ENCODE results near the gene COQ9.

COQ9 gene

DNA sequence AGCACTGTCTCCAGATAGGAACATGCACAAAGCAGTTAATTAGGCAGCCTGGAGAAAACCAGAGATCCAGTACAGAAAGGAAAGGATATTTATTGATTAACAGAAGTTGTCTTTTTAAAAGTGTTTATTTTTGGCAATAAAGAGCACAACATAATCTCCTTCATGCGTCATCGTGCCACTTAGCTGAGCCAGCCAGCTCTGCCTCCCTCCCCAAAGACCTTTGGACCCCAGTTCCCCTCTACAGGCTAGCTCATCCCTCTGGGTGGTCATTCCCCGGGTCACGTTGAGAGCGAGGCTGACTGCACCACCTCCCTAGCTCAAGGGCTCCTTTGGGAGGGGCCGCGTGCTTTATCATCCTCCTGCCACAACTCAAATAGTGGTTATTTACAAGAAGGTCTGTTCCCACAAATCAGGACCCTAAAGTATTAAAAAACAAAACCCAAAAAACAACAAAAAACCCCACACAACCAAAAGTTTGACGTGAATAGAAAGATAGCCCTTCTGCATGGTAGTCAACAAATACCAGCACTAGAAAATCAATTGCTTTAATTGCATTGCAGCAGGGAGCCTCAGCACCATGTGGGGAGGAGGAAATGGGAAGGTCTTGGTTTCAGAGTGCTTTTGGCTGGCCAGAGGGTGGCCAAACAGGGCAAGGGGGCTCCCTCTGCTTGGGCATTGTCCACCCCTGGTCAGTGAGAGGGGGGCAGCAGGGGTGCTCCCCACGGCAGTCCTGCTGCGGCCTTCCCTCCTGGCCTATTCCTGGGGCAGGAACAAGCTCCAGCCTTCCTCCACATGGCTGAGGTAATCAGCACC, 24.8 kb downstream of the COQ9 start:
- no peak for DNase-seq (ENCODE audit: low read depth in 2 of 2)

DNA sequence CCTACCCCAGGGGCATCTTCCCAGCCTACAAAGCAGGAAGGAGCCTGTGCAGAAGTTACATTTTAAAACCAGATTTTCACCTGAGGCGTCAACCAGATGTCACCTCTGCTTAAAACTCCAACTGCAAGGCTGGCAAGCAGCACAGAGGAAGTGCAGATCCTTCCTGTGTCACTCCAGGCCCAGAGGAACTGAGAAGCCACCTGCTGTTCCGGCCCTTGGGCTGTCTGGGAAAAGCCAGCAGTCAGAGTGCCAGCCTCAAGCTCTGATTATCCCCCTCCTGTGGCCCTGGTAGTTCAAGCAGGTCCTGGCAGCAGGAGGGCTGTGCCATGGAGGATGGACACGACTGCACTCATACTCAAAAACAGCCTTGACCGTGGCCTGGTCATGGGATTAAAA, 25.4 kb downstream of the COQ9 start:
- DNase-seq (ENCODE audit: low read depth in 2 of 2), result no peak

DNA sequence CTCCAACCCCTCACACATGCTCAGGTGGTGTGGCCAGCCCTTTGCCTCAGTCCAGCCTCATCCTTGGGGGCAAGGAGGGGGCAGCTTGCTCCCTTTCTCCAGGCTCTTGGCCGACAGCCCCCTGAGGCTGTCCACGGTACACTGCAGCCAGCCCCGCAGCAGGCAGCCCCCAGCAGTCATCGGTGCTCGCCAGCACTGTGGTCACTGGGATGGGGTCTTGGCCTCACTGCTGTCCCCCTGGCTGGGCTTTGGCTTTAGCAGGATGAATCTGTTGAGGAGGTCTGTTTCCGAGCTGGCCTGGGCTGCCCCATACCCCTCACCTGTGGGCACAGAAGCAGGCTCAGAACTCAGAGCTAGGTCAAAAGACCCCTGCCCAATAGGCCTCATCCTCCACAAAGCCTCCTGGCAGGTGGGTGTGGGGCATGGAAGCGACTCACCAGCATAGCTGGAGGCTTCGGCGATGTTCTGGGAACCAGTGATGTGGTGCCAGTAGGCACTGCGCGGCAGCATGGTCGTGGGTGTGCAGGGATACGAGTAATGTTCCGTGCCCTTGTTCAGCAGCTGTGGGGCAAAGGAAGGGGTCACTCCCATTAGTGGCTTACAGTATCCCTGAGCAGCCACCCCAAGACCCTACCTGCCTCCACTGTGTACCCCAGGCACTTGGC, 26.0 kb downstream of the COQ9 start:
- DNase-seq (ENCODE audit: low read depth in 2 of 2), result no peak

DNA sequence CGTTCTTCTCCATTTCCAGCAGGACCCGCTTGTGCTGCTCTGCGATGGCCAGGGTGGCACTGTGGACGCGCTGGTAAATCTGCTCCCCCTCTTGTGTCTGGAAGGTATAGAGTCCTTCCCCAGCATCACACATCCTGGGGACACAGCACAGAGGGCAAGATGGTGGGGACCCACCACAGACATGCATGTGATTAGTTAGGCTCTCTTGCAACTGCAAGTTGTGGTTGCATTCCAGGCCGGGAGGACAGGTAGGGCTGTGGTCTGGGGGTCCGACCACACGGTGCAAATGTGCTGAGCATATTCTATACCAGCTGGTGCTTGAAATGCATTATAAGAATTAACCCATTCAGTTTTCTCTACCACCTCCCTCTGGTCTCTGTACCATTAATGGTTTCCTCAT, 26.6 kb downstream of the COQ9 start:
- no peak for DNase-seq (ENCODE audit: low read depth in 2 of 2)

DNA sequence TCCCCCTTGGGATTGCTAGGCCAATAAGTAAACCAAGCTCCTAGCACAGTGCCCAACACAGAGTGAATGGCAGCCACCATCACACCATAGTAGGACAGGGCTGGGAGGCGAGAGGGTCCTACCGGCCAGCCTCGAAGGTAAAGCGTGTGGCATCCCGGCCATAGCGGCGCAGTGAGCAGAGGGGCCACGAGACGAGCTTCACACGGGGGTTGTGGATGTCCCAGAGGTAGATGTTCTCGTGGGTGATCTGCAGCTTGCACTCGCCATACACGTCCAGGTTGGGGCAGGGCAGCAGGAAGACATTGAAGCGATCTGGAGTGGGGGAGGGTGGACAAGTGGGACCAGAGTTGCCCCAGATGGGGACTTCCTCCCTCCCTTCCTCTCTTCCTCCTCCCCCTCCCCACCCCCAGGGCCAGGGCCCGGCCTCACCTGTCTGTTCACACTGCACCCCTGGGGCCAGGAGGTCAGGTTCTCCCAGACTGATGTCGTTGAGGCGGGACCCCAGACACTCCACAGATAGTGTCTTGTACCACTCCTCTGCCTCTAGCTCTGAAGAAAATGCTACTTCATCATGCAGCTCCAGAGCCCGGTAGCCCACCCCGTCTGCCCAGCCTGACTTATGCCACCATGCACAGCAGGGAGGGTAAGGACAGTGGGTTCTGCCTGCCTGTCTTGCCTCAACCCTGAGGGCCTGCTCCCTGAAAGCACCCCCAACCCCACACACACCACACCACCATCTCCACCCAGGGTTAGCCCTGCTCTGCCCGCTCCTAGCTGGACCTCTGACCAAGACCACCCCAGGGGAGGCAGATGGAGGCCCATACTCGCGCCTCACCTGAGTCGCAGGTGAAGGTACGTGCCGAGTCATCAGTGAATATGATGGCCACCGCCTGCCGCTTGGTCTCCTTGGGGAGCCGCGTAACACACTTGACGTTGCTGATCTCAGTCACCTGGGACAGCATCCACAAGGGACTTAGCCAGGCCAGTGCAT, 27.7 kb downstream of the COQ9 start:
- no peak for DNase-seq (ENCODE audit: low read depth in 2 of 2)

DNA sequence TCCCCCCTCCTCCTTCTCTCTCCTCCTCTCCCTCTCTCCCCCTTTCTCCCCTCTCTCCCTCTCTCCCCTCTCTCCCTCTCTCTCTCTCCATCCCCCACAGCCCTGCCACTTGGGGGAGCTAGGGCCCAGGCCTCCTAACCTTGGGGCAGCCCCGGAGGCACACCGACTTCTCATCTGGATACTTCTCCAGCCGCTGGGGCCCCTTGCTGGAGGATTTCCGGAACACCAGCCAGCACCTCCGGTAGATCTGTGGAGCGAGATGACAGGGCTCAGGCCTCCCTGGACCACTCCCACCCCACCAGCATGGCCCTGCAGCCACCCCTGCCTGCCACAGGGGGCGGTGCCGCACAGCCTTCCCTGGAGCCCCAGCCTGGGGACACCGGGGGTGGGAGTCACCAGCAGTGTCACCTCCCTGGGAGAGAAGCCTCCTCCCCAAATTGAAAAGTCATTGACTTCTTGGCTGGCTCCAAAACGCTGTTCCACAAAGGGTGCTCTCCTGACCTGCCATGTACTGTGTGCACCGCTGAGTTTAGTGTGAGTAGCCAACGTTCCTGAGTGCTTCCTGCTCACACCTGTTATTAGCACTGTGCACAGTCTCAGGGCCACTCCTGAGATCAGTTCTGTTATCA, 28.5 kb downstream of the COQ9 start:
- no peak for DNase-seq (ENCODE audit: low read depth in 2 of 2)

DNA sequence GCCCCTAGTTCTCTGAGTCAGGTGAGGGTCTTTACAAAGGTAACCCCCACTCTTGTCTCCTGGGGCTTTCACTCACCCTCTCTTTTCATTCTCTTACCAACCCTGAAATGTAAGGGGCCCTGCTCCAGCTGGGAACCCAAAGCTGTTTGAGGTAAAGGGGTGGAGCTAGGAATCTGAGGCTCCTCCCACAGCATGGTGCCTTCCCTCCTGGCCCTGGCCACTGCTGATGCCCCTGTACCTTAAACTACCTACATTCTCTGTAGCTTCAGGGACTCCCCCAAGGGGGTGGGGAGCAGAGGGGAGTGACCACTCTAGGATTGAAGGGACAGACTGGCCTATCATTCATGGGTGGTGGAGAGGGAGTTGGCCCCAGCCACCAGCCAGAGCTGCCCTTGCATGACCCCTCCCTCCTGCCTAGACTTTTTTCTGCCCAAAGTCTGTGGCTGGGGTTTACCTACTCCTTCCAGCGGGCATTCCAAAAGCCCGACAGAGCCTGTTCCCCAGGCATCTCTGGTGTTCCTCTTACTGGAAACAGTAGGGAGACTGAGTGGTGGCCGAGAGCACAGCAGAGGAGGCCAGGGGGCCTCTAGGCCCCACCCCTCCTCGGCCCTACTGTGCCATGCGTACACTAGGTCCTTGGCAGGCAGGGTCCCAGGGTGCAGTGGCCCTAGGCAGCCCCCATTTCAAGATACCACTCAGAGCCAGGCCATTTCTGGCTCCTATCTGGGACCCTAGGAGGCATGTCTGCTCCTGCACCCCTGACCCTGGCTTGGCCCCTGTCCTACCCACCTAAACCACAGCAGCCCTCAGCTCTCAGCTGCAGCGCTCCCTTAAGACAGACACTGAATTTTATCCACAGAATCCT, 29.5 kb downstream of the COQ9 start:
- DNase-seq (ENCODE audit: low read depth in 2 of 2), result no peak

DNA sequence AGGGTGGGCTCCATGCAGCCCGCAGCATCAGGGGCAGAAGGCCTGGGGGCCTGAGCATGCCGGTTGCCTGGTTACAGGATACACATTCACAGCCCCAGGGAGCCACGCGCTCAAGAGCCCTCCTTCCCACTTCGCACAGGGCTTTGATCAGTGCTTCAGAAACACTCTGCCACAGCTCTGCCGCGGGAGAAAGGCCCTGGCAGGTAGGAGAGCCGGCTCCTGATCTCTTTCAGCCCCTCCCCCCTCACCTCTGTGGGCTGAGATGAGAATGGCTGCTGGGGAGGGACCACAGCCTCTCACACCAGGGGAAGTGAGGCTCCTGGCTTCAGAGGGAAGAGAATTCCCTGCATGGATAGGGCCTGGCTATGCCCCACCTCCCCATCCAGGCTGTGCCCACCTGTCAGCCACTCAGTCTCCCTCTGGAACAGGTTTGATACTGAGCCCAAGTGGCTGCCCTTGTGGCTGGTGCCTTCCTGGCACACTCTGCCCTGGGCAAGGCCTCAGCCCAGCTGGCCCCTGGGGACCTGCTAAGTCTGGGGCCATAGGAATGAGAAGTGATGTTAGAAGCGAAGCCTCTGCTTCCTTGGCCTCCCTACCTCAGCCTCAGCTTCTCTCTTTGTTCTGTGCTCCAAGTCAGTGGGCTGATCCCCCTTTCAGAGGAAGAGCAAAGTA, 30.4 kb downstream of the COQ9 start:
- no peak for DNase-seq (ENCODE audit: low read depth in 2 of 2)

DNA sequence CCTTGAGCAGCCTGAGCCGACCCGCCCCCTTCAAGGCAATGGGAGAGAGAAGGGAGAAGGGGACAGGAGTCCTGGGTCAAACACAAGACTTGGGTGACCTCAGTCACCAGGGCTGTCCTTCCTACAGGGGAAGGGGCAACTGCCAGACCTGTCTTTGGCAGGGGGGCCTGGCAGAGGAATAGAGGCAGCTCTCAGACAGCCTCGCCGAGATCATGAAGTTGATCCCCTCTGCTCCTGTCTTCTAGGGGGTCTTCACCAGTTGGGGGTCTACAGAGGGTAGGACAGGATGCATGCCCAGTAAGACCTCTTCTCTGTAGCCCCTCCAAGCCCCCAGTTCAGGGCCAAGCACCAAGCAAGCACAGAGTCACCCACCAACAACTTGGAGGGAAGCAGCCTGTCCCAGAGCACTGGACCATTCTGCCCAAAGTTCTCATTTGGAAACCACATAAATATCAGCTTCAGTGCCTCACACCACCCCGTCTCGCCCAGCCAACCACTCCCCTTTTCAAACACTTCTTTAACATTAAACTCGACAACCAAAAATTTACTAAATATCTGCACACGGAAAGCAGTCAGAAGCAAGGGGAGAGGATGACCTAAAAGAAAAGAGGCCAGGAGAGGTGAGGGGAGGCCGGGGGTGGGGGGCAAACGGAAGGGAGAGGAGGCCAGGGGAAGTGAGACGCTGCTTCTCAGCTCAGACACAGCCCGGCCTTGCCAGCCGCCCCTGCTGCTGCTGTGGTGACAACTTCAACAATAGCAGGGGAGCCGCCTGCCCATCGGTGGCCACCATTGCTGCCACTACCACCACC, 31.3 kb downstream of the COQ9 start:
- no peak for DNase-seq (ENCODE audit: low read depth in 2 of 2)

DNA sequence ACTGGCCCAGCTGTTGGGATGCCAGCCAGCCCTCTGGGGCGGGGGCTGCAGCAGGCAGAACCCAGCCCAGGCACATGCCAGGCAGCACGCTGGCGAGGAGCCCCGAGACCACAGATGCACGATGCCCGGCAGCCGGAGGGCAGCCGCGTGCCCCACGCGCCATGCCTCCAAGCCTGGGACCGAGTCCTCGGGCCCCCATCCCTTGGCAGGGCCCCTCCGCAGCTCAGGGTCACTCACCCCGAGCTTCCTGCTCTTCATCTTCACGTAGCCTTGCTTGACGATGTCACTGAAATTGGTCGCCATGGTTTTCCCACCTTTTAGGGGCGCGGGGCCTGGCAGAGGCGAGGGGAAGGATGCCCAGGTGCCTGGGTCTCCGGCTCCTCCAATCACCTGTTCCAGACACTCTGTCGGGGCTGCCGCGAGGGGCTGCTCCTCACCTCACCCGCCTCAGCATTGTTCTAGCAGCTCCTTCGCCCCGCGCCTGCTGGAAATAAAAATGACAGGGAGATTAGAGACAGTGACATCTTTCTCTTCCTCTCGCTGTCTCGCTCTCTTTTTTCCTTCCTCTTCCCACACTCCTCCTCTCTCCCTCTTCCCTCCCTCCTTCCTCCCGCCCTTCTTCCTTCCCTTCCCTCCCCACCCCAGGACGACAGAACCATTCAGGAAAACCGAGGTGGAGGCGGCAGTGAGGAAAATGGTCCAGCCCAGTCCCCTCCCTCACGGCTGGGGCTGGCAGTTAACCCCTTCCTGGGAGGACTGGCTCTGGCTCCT, 32.1 kb downstream of the COQ9 start:
- DNase-seq (ENCODE audit: low read depth in 2 of 2), result peak; percentile 38 to 39

DNA sequence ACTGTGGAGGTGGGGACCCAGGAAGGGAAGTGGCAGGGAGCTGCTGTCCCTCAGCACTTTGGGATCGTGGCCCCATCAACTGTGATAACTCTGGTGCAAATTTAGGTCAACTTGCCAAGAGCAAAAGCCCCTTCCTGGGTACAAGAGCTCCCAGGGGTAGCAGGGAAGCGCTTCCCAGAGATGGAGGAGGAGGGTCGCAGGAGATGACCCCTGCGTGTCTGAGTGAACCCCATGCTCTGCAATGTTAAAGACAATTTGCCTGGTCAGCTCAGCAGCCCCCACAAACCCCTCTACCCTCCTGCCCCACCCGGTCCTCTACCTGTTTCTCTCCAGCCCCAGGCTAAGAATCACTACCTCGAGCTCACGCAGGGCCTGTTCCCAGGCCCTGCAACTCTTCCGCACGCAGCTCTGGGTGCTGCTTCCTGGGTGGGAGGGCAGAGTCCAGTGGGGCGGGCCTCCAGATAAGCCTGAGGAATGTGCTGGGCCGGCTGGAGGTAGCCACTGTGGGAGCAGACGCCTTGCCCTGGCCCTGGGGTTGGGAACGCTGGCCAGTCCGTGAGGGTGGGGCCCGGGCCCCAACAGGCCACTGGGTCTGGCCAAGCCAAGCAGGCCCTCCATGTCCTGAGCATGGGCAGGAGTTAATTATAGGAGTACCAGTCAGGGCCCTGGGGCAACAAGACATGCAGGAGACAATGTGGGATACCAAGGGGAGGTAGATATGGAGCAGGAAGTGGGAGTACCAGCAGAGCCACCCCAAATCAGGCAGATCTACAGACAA, 32.9 kb downstream of the COQ9 start:
- DNase-seq (ENCODE audit: low read depth in 2 of 2), result no peak

DNA sequence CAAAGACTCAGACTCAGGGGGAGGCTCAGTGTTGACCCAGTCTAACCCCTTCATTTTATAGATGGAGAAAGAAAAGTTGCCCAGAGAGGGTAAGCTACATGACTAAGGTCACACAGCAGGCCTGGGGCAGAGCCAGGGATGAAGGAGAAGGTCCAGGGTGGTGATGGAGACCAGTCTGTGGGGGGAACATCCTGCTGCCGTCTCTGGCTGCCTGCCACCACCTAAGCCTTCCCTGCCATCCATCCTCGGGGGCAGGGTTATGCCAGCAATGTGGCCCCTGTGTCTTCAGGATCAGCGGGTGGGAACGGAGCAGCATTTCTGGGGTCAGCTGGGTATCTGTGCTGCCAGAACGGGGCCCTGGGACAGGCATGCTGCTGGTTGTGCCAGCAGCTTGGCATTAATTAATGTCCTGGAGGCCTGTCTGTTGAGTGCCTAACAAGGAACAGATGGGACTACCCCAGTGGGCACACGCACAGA, 33.5 kb downstream of the COQ9 start:
- DNase-seq (ENCODE audit: low read depth in 2 of 2), result no peak

DNA sequence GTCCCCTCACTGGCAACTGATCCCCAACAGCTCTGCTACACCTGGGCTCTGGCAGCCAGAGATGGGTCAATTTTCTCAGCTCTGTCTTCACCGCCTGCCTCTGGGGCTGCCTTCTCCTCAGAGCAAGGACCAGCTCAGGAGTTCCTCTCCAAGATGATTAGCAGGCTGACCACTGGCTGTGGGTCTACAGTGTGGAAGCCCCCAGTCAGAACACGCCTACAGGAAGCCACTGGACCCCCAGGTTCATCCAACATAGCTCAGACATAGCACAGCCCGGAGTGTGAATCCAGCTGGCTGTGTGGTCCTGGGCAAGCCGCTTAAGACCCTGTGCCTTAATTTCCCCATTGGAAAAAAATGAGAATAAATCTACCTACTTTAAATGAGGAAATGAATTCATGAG, 34.1 kb downstream of the COQ9 start:
- no peak for DNase-seq (ENCODE audit: low read depth in 2 of 2)

DNA sequence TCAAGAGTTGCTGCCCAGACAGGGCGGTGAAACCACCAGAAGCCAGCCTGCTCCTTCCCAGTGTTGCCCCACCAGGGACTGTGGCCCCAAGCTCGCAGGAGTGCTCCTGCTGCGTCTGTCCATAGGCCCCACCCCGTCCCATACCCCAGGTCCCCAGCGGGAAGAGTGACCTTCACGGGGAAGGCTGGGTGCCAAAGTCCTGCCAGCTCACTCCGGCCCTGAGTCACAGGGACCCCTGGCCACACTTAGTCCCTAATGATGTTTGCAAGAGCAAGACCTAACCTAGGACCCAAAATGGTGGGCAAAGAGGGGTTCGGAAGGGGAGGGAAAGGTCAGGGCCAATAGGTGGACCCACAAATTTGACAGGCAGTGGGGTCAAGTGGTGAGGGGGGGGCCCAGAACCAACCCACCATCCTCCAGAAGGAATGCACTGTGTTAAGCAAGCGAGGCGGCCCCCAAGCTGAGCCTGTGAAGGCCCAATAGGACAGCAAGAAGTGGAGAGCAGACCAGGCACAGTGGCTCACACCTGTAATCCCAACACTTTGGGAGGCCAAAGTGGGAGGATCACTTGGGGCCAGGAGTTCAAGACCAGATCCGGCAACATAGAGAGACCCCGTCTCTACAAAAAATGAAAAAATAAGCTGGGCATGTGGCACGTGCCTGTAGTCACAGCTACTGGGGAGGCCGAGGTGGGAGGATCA, 35.7 kb downstream of the COQ9 start:
- DNase-seq (ENCODE audit: low read depth in 2 of 2), result no peak

DNA sequence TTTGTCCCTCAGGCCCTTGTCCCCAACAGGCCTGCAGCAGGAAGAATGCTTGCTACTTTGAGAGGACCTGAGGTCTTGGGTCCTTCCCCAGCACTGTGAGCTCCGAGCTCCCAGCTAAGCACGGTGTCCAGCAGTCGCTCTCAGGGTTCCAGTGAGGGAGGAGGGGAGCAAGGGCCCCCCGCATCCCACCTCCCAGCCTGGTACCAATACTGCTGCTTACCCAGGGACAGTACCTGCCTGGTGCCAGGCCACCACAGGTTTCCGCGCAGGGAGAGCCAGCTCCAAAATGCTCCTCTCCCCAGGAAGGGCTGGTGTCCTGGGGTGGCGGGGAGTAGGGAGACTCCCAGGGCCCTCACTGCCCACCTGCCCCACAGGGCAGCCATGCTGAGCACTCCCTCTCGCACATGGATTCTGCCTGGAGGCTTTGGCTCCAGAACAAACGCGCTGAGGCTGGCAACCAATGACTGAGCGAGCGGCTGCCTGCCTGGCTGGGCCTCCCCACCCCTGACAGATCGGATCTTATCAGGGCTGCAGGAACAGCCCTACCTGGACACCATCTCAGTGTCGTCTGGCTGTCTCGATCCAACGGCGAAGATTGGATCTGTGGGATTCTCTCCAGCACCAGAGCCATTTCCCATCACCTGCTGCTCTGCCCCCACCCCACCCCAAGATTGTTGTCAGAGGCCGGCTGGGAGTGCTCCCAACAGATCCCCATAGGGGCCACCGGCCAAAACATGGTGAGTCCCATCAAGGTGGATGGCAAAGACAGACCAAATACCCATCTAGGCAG, 36.6 kb downstream of the COQ9 start:
- DNase-seq (ENCODE audit: low read depth in 2 of 2), result no peak

DNA sequence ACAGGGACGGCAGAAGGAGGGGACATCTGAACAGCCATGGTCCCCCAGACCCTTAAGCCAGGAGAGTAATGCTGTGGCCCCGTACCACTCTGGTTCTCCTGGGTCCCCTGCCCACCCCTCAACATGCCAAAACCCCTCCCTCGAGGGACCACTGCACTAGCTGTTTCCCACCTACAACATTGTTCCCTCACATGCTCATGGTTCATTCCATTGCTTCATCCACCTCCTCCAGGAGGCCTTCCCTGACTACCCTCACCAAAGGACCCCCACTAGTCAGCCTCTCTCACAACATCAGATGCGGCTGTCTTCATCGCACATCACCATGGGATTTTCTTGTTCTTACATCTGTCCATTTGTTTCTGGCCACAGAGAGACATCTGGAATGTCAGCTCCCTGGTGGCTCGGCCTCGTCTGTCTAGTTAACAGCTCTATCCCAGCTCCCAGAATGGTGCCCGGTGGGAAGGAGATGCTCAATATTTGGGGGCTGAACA, 37.3 kb downstream of the COQ9 start:
- DNase-seq (ENCODE audit: low read depth in 2 of 2), result no peak

Measured in fibroblast of skin of left quadriceps (primary cell).